Right lobe of liver (tissue), 4 donors: ENCODE data around the gene MAP3K13.

Experiments
- POLR2A ChIP-seq: fragments of 450-650 bp; IDR thresholded peaks from one replicate; pipeline ENCODE4 v1.6.1; 2017; ENCODE audit warnings: antibody characterized with exemption, mild to moderate bottlenecking
- TF ChIP-seq, protein P1 (sequence below), 4 donors: fragments of 200-600 bp in 3 of 4; fragments of 450-650 bp in 1 of 4; IDR thresholded peaks; one replicate each; pipeline versions ENCODE4 v1.5.1 to v1.8.0; 2016 to 2022; ENCODE audit warnings: antibody characterized with exemption in 4 of 4, mild to moderate bottlenecking in 2 of 4
- donor health status: DM: no; HTN: no; CAD: no.
- donor health status: DM: no; HTN: no; CAD: no.
- donor health status: DM: no; HTN: yes; CAD: no.

GRCh38 chr3:185387646-185388045 lies 24.7 kb downstream of the MAP3K13 start:
- TF ChIP-seq, protein P1, sequence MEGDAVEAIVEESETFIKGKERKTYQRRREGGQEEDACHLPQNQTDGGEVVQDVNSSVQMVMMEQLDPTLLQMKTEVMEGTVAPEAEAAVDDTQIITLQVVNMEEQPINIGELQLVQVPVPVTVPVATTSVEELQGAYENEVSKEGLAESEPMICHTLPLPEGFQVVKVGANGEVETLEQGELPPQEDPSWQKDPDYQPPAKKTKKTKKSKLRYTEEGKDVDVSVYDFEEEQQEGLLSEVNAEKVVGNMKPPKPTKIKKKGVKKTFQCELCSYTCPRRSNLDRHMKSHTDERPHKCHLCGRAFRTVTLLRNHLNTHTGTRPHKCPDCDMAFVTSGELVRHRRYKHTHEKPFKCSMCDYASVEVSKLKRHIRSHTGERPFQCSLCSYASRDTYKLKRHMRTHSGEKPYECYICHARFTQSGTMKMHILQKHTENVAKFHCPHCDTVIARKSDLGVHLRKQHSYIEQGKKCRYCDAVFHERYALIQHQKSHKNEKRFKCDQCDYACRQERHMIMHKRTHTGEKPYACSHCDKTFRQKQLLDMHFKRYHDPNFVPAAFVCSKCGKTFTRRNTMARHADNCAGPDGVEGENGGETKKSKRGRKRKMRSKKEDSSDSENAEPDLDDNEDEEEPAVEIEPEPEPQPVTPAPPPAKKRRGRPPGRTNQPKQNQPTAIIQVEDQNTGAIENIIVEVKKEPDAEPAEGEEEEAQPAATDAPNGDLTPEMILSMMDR (IDR thresholded peaks at IDR 0.05) = no peak
- TF ChIP-seq POLR2A = no peak
